Panc1 (cell line): ENCODE results near the gene CPZ.

Experiments used
- POLR2AphosphoS5 ChIP-seq: IDR thresholded peaks from 2 replicates; pipeline ENCODE4 v1.6.1; 2012; ENCODE audit warnings: mild to moderate bottlenecking, low read depth, low read length, moderate library complexity
- REST ChIP-seq, 2 experiments: IDR thresholded peaks; 2 replicates each; pipeline ENCODE4 v1.6.1; 2011 to 2012; ENCODE audit warnings: low read depth in 2 of 2, control low read depth in 1 of 2, low read length in 1 of 2, mild to moderate bottlenecking in 1 of 2, moderate library complexity in 1 of 2; ENCODE audit not compliant: insufficient read depth in 1 of 2
- SIN3A ChIP-seq: IDR thresholded peaks from 2 replicates; pipeline ENCODE4 v1.6.1; 2012; ENCODE audit warnings: low read depth, mild to moderate bottlenecking, low read length, moderate library complexity, borderline replicate concordance; ENCODE audit not compliant: insufficient read depth
- TCF7L2 ChIP-seq: IDR thresholded peaks from 2 replicates; pipeline ENCODE4 v1.6.1; 2011; ENCODE audit warnings: mild to moderate bottlenecking, low read depth, low read length, inconsistent platforms
- TF ChIP-seq, protein P1 (sequence below): fragments of 450-650 bp; IDR thresholded peaks from 2 replicates; pipeline ENCODE4 v1.5.1; 2017; ENCODE audit warnings: mild to moderate bottlenecking

- TF ChIP-seq, protein P1, sequence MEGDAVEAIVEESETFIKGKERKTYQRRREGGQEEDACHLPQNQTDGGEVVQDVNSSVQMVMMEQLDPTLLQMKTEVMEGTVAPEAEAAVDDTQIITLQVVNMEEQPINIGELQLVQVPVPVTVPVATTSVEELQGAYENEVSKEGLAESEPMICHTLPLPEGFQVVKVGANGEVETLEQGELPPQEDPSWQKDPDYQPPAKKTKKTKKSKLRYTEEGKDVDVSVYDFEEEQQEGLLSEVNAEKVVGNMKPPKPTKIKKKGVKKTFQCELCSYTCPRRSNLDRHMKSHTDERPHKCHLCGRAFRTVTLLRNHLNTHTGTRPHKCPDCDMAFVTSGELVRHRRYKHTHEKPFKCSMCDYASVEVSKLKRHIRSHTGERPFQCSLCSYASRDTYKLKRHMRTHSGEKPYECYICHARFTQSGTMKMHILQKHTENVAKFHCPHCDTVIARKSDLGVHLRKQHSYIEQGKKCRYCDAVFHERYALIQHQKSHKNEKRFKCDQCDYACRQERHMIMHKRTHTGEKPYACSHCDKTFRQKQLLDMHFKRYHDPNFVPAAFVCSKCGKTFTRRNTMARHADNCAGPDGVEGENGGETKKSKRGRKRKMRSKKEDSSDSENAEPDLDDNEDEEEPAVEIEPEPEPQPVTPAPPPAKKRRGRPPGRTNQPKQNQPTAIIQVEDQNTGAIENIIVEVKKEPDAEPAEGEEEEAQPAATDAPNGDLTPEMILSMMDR: no peak
- TF ChIP-seq REST (IDR thresholded peaks at IDR 0.05; ENCODE audit: insufficient read depth in 1 of 2, low read depth in 2 of 2, low read length in 1 of 2): no peak
- TF ChIP-seq SIN3A: no peak
- TF ChIP-seq POLR2AphosphoS5: no peak
- no peak for TF ChIP-seq TCF7L2
These were observed 59.9 kb downstream of the CPZ start for GRCh38 chr4:8652181-8653078.
